ENCODE data around the gene UCN3.
"Not testable (repeated sequence)": the region's sequence is repeated elsewhere in the genome, so short reads cannot be mapped to it uniquely, and the experiment has no call there.

The UCN3 gene

DNA sequence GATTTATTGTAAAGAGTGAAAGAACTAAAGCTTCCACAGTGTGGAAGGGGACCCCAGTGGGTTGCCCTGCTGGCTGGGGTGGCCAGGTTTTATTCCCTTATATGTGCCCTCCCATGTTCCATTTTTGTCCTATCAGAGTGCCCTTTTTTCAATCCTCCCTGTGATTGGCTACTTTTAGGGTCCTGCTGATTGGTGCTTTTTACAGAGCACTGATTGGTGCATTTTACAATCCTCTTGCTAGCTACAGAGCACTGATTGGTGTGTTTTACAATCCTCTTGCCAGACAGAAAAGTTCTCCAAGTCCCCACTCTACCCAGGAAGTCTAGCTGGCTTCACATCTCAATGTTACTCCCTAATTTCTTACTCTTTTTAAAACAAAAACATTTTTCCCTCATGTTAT lies 46.0 kb downstream of the UCN3 start:
- ATAC-seq = not testable (repeated sequence)

DNA sequence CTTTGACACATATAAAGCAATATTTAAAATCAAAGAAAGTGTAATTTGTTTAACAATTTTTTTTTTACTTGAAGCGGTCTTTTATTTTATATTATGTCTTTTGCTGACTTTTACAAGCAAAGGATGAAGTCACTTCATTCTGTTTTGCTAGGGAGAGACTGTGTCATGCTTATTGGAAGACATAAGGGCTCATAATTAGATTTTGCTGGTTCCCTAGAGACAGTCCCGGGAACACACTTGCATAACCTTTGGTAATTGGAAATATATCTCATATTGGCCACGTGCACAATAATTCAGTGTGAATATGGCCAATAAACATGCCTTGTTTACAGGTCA lies 47.1 kb downstream of the UCN3 start:
- no peak for ATAC-seq

DNA sequence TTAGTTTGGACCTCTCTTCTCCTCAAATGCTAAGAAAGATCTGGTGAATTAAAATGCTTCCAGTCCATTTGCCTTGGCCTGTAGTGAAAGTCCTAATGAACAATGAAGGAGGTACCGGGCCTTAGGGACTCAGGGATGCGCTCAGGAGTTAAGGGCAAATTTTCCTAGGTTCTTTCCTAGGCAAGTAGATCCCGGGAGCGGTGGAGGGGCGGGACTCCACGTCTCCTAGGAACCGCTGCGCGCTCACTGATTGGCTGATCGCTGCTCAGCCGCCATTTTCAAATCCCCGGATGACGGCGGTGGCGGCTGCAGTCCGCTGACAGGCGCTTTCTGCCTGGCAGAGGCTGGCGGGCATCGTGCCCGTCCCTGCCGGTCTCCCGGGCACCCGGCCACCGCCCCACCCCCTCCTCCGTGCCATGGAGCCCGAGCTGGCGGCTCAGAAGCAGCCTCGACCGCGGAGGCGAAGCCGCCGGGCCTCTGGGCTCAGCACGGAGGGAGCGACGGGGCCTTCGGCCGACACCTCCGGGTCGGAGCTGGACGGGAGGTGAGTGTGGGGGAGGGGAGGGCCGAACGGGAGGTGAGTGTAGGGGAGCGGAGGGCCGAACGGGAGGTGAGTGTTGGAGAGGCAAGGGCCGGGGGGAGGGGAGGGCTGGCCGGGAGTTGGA lies 47.6 kb downstream of the UCN3 start, which contains the start of gene NET1:
Gene NET1, plus strand, starts transcription at position 281 of the 665 bp plus-strand sequence. Its CDS starts 136 bp downstream, at position 417.
- ATAC-seq = peak; percentile 83 to 89

DNA sequence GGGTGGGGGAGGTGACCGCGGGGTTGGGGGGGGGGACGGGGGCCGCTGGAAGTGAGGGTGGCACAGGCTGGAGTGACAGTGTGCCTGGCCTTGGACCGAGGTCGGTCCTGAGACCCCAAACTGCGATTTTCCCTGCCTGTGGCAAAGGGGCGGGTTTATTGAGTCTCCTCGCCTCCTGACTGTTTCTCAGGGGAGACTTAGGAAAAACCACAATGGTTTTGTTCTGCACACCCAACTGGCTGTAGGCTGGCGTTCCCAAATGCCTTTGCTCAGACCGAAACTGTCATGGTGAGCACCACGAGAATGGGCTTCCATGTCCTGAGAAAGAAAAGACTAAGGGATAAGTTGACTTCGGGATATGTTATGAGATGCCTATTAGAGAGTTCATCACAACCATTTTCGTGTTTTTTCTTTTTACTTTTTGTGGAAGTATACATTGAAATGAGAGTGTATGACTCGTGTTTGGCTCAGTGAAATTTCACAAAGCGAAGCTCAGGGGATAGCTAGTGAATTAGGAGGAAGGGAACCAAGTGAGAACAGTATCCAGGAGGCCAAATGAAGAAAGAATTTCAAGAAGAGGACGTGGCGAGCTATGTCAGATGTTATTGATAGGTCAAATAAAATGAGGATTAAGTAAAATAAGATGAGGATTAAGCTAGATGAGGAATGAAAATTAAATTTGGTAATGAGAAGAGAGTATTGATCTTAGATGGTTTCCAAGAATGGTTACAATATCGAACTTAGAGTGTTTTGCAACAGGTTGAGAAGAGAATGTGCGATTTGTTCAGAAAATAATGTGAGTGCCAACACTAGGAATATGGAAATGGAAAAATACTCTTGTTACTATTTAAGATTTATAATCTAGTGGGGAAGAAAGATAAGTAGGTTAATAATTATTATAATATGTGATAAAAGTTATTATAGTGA lies 48.5 kb downstream of the UCN3 start:
- ATAC-seq = no peak

DNA sequence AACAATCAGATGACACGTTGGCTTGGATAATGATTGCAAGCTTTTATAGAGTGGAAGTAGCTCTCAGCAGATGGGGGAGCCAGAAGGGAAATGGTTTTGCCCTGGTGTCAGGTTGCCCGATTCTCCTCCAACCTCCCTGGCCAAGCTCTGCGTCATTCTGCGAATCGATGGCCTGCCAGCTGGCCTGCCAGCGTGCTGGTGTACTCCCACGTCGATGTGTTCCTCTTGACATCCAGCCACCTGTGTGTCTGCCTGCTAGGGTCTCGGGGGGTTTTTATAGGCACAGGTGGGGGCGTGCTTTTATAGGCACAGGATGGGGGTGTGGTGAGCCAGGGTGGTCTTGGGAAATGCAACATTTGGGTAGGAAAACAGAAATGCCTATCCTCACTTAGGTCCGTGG lies 52.2 kb downstream of the UCN3 start:
- ATAC-seq = no peak

DNA sequence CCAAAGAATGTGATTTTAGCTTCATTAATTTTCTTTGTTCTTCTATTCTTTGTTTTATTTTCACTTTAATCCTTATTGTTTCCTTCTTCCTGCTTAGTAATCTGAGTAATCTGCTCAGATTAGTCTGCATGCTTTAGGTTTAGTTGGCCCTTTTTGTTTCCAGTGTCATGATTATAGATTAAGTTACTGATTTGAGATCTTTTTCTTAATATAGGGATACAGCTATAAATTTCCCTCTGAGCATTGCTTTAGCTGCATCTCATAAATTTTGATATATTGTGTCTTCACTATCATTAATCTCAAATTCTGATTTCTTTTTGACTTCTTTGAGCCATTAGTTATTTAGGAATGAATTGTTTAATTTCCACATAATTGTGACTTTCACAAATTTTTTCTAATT lies 53.8 kb downstream of the UCN3 start:
- ATAC-seq = no peak

DNA sequence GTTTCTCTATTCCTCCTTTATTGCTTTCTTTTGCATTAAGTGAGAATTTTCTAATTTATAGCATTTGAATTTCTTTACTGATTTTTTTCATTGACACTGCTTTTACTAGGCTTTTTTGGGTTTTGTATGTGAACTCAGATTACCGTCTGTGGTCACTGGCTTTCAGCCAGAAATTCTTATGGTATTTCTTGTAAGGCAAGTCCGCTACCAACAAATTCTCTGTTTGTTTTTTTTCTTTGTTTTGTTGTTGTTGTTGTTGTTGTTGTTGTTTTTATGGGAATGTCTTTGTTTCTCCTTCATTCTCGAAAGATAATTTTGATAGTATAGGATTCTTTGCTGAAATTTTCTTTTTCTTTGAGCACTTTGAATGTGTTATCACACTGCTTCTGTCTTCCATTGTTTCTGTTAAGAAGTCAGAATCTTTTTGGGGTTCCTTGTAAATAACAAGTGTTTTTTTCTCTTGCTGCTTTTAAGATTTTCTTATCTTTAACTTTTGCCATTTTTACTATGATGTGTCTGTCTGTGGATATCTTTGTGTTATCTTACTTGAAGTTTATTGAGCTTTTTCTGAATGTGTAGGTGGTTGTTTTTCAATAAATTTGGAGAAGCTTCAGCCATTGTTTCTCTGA lies 54.8 kb downstream of the UCN3 start:
- no peak for ATAC-seq

DNA sequence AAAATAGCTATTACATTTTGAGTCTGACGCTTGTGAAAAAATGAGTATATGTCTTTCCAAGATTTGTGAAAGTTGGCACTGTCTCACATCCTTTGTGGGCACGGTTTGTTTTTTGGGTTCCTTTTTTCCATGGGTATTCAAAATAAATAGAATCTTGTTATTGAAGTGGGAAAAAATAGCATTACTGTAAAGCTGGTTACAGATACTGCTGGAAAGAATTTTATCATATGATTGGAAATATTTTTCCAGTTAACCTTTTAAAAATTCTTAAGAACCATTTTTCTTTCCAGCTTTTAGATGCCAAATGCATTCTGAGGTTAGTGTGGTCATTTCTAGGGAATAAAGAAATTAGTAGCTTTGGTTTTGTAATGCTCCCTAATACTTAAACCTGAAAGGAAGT lies 59.0 kb downstream of the UCN3 start:
- no peak for ATAC-seq

All from activated CD4-positive, CD25-positive, alpha-beta regulatory T cell treated with anti-CD3 and anti-CD28 coated beads, Interleukin-2, amount 50 U/mL, for 24 hours (primary cell).